Mesenchymal stem cell (in vitro differentiated cells and primary cell): ENCODE measurements around the gene ZSCAN21.
"Not testable (repeated sequence)": the region's sequence is repeated elsewhere in the genome, so short reads cannot be mapped to it uniquely, and the experiment has no call there.

Source experiments
- DNase-seq: peaks from one replicate; pipeline ENCODE4 v3.0.0-alpha.2; 2013
- H2AFZ ChIP-seq: one replicate; pipeline ENCODE4 v1.6.1; 2013; ENCODE audit warnings: low read depth, mild to moderate bottlenecking, control low read depth, inconsistent platforms, low read length, moderate library complexity
- H2AK5ac ChIP-seq: 2 replicates; pipeline ENCODE4 v1.6.1; 2013; ENCODE audit warnings: low read length, moderate library complexity, mild to moderate bottlenecking, inconsistent platforms; ENCODE audit not compliant: severe bottlenecking
- H2BK120ac ChIP-seq: one replicate; pipeline ENCODE4 v1.6.1; 2013; ENCODE audit warnings: low read depth, mild to moderate bottlenecking, inconsistent platforms, low read length, moderate library complexity
- H2BK12ac ChIP-seq, 2 experiments: one replicate each; pipeline ENCODE4 v1.6.1; 2013; ENCODE audit warnings: inconsistent platforms in 2 of 2, low read length in 2 of 2, mild to moderate bottlenecking in 2 of 2, moderate library complexity in 2 of 2, control low read depth in 1 of 2
- H2BK15ac ChIP-seq: one replicate; pipeline ENCODE4 v1.6.1; 2013; ENCODE audit warnings: mild to moderate bottlenecking, low read depth, inconsistent platforms; ENCODE audit not compliant: poor library complexity, severe bottlenecking
- H2BK5ac ChIP-seq: 2 replicates; pipeline ENCODE4 v1.6.1; 2013; ENCODE audit warnings: low read depth, mild to moderate bottlenecking, low read length, control low read depth, inconsistent platforms; ENCODE audit not compliant: poor library complexity, severe bottlenecking
- H3K14ac ChIP-seq, 2 experiments: one replicate each; pipeline ENCODE4 v1.6.1; 2013; ENCODE audit warnings: inconsistent platforms in 2 of 2, low read length in 2 of 2, control low read depth in 1 of 2, mild to moderate bottlenecking in 1 of 2, moderate library complexity in 1 of 2
- H3K18ac ChIP-seq, 2 experiments: one replicate each; pipeline ENCODE4 v1.6.1; 2013; ENCODE audit warnings: inconsistent platforms in 2 of 2, low read length in 2 of 2, control low read depth in 1 of 2, low read depth in 1 of 2, mild to moderate bottlenecking in 1 of 2
- H3K23ac ChIP-seq, 2 experiments: one replicate each; pipeline ENCODE4 v1.6.1; 2013; ENCODE audit warnings: inconsistent platforms in 2 of 2, low read length in 2 of 2, mild to moderate bottlenecking in 2 of 2, moderate library complexity in 2 of 2, control low read depth in 1 of 2
- H3K27ac ChIP-seq: 2 replicates; pipeline ENCODE4 v1.5.1; 2013; ENCODE audit warnings: mild to moderate bottlenecking, moderate library complexity, low read length, control low read depth, inconsistent platforms; ENCODE audit not compliant: poor library complexity, severe bottlenecking
- H3K27me3 ChIP-seq, 2 experiments: 2 replicates each; pipeline versions ENCODE4 v1.6.1 to v1.7.0; 2013; ENCODE audit warnings: low read length in 2 of 2, mild to moderate bottlenecking in 2 of 2, moderate library complexity in 2 of 2, control low read depth in 1 of 2, inconsistent platforms in 1 of 2; ENCODE audit not compliant: control insufficient read depth in 1 of 2, insufficient read depth in 1 of 2
- H3K36me3 ChIP-seq, 2 experiments: 2 replicates each; pipeline versions ENCODE4 v1.6.1 to v1.7.0; 2013; ENCODE audit warnings: low read length in 2 of 2, control low read depth in 1 of 2, inconsistent platforms in 1 of 2, low read depth in 1 of 2, mild to moderate bottlenecking in 1 of 2; ENCODE audit not compliant: insufficient read depth in 2 of 2, control insufficient read depth in 1 of 2
- H3K4ac ChIP-seq, 2 experiments: one replicate each; pipeline ENCODE4 v1.6.1; 2013; ENCODE audit warnings: inconsistent platforms in 2 of 2, low read length in 2 of 2, mild to moderate bottlenecking in 2 of 2, moderate library complexity in 2 of 2, control low read depth in 1 of 2, low read depth in 1 of 2
- H3K4me1 ChIP-seq: 2 replicates; pipeline ENCODE4 v1.6.1; 2013; ENCODE audit warnings: low read depth, low read length, control low read depth; ENCODE audit not compliant: control insufficient read depth, insufficient read depth
- H3K4me2 ChIP-seq: 2 replicates; pipeline ENCODE4 v1.6.1; 2013; ENCODE audit warnings: low read length, mild to moderate bottlenecking, inconsistent platforms; ENCODE audit not compliant: poor library complexity, severe bottlenecking
- H3K4me3 ChIP-seq, 2 experiments: 2 replicates each; pipeline versions ENCODE4 v1.5.1 to v1.7.0; 2013; ENCODE audit warnings: low read length in 2 of 2, mild to moderate bottlenecking in 2 of 2, control low read depth in 1 of 2, low read depth in 1 of 2; ENCODE audit not compliant: insufficient read depth in 1 of 2
- H3K79me1 ChIP-seq: replicated peaks from 2 replicates; pipeline ENCODE4 v1.6.1; 2013; ENCODE audit warnings: mild to moderate bottlenecking, control low read depth, low read length, inconsistent platforms; ENCODE audit not compliant: poor library complexity, severe bottlenecking
- H3K9ac ChIP-seq: 2 replicates; pipeline ENCODE4 v1.7.0; 2013; ENCODE audit warnings: mild to moderate bottlenecking, low read length, moderate library complexity
- H3K9me3 ChIP-seq: 2 replicates; pipeline ENCODE4 v1.7.0; 2013; ENCODE audit warnings: mild to moderate bottlenecking, low read length; ENCODE audit not compliant: control insufficient read depth
- H4K8ac ChIP-seq: one replicate; pipeline ENCODE4 v1.6.1; 2013; ENCODE audit warnings: inconsistent platforms, mild to moderate bottlenecking, low read length, moderate library complexity
- H4K91ac ChIP-seq: one replicate; pipeline ENCODE4 v1.6.1; 2013; ENCODE audit warnings: mild to moderate bottlenecking, low read length, inconsistent platforms
- WGBS: methylation state at CpG from one replicate; pipeline ENCODE4 v1.1.7; 2013; ENCODE audit warnings: mixed read lengths; 5-methylcytosine and 5-hydroxymethylcytosine counted together

ZSCAN21 gene

GRCh38 chr7:100007887-100008286 is 41.7 kb upstream of the ZSCAN21 start:
- Histone ChIP-seq H4K91ac (no peak overlapping the region), H2AK5ac (no peak overlapping the region), H3K4me3 (no peak overlapping the region), H4K8ac (no peak overlapping the region), H3K27ac (no peak overlapping the region), H3K9me3 (no peaks in the 10 kb centered on the region), H2BK12ac (no peak overlapping the region), H3K23ac (no peak overlapping the region), H3K4me1 (no peaks in the 10 kb centered on the region), H3K4ac (no peak overlapping the region), H2BK15ac (no peak overlapping the region), H2AFZ (no peak overlapping the region), H3K4me2 (no peak overlapping the region), H3K9ac (no peak overlapping the region), H3K14ac (no peak overlapping the region), H2BK5ac (no peak overlapping the region), H3K18ac (no peak overlapping the region), H3K36me3 (no peaks in the 10 kb centered on the region), H2BK120ac (no peak overlapping the region), H3K27me3 (peaks cover 13 to 14% of the 10 kb centered on the region in 2 experiments), H3K79me1 (no peaks in the 10 kb centered on the region)
- no peak for DNase-seq
- 70% methylated on average over 3 of the region's 3 CpGs for WGBS

- no peak overlapping the region for H2BK5ac ChIP-seq
- H3K79me1 ChIP-seq, result no peaks in the 10 kb centered on the region
- H2BK12ac ChIP-seq, result no peak overlapping the region
- H3K36me3 ChIP-seq, result no peaks in the 10 kb centered on the region
- H2BK15ac ChIP-seq, result no peak overlapping the region
- H2BK120ac ChIP-seq, result no peak overlapping the region
- H4K91ac ChIP-seq, result no peak overlapping the region
- H3K27me3 ChIP-seq, result peaks cover 13 to 14% of the 10 kb centered on the region in 2 experiments
- WGBS, result 80% methylated on average over 10 of the region's 10 CpGs
- H3K4me2 ChIP-seq, result no peak overlapping the region
- no peak overlapping the region for H3K4ac ChIP-seq
- H3K27ac ChIP-seq, result no peak overlapping the region
- no peak overlapping the region for H3K14ac ChIP-seq
- no peaks in the 10 kb centered on the region for H3K4me1 ChIP-seq
- no peak overlapping the region for H3K9ac ChIP-seq
- no peak for DNase-seq
- H3K9me3 ChIP-seq, result no peaks in the 10 kb centered on the region
- no peak overlapping the region for H3K23ac ChIP-seq
- no peak overlapping the region for H4K8ac ChIP-seq
- no peak overlapping the region for H3K18ac ChIP-seq
- no peak overlapping the region for H2AFZ ChIP-seq
- no peak overlapping the region for H3K4me3 ChIP-seq
- no peak overlapping the region for H2AK5ac ChIP-seq
Observed at GRCh38 chr7:100008525-100008924, 41.0 kb upstream of the ZSCAN21 start.

- not testable (repeated sequence) for H3K18ac ChIP-seq, H3K4me3 ChIP-seq, H3K4me1 ChIP-seq, H3K4ac ChIP-seq, H2BK12ac ChIP-seq, H2BK15ac ChIP-seq, H2AFZ ChIP-seq, H3K9me3 ChIP-seq, H2BK120ac ChIP-seq, H4K8ac ChIP-seq, H2AK5ac ChIP-seq, H2BK5ac ChIP-seq, H4K91ac ChIP-seq, H3K79me1 ChIP-seq, H3K36me3 ChIP-seq, H3K4me2 ChIP-seq, H3K23ac ChIP-seq, H3K27ac ChIP-seq, DNase-seq, H3K9ac ChIP-seq, H3K14ac ChIP-seq
- H3K27me3 ChIP-seq, result peaks cover 10 to 13% of the 10 kb centered on the region in 2 experiments
- 92% methylated on average over 8 of the region's 8 CpGs for WGBS
Observed at GRCh38 chr7:100009952-100010351, 39.6 kb upstream of the ZSCAN21 start.

- H2BK15ac ChIP-seq, result no peak overlapping the region
- H2AFZ ChIP-seq, result no peak overlapping the region
- no peaks in the 10 kb centered on the region for H3K79me1 ChIP-seq
- H3K4me2 ChIP-seq, result no peak overlapping the region
- H3K27me3 ChIP-seq, result peaks cover 10 to 13% of the 10 kb centered on the region in 2 experiments
- no peak overlapping the region for H3K27ac ChIP-seq
- no peaks in the 10 kb centered on the region for H3K4me1 ChIP-seq
- no peak overlapping the region for H3K4ac ChIP-seq
- H2AK5ac ChIP-seq, result no peak overlapping the region
- no peak overlapping the region for H3K14ac ChIP-seq
- DNase-seq, result no peak
- 93% methylated on average over 2 of the region's 2 CpGs for WGBS
- H3K18ac ChIP-seq, result no peak overlapping the region
- H3K9me3 ChIP-seq, result no peaks in the 10 kb centered on the region
- no peak overlapping the region for H2BK12ac ChIP-seq
- no peak overlapping the region for H4K8ac ChIP-seq
- no peak overlapping the region for H3K9ac ChIP-seq
- no peak overlapping the region for H4K91ac ChIP-seq
- H3K23ac ChIP-seq, result no peak overlapping the region
- H3K36me3 ChIP-seq, result no peaks in the 10 kb centered on the region
- H3K4me3 ChIP-seq, result no peak overlapping the region
- no peak overlapping the region for H2BK5ac ChIP-seq
- no peak overlapping the region for H2BK120ac ChIP-seq
Observed at GRCh38 chr7:100010901-100011300, 38.7 kb upstream of the ZSCAN21 start.
